ENCODE measurements around the gene RFTN1.

- no peak for TF ChIP-seq ZFP30 (CRISPR knock-in tag; IDR thresholded peaks at IDR 0.05)
- TF ChIP-seq CREB5 (CRISPR knock-in tag; IDR thresholded peaks at IDR 0.05; ENCODE audit: low read depth), result no peak
- TF ChIP-seq RARB (CRISPR knock-in tag; IDR thresholded peaks at IDR 0.05), result no peak
- TF ChIP-seq TCF4 (CRISPR knock-in tag; IDR thresholded peaks at IDR 0.05; ENCODE audit: borderline replicate concordance), result no peak
- TF ChIP-seq BACH2 (CRISPR knock-in tag; IDR thresholded peaks at IDR 0.05; ENCODE audit: borderline replicate concordance), result no peak
- no peak for TF ChIP-seq ZNF8 (CRISPR knock-in tag; IDR thresholded peaks at IDR 0.05)
- TF ChIP-seq ISL1 (CRISPR knock-in tag; IDR thresholded peaks at IDR 0.05), result no peak
Observed at GRCh38 chr3:16509721-16510619, 3.5 kb downstream of the RFTN1 start.
